WERI-Rb-1 (cell line): Measurements from ENCODE around the gene TLR5.

Experiments
- DNase-seq: peaks from one replicate; pipeline ENCODE4 v3.0.0-alpha.2; 2020
- H3K27ac ChIP-seq: fragments of 250-450 bp; sonication (Bioruptor Pico); 2 replicates; pipeline ENCODE4 v1.5.1; 2020; ENCODE audit warnings: mild to moderate bottlenecking, moderate library complexity
- H3K27me3 ChIP-seq: fragments of 250-450 bp; sonication (Bioruptor Pico); 2 replicates; pipeline ENCODE4 v1.5.1; 2021; ENCODE audit warnings: mild to moderate bottlenecking, low read depth, moderate library complexity; ENCODE audit not compliant: insufficient read depth, severe bottlenecking
- H3K36me3 ChIP-seq: fragments of 250-450 bp; sonication (Bioruptor Pico); 2 replicates; pipeline ENCODE4 v1.5.1; 2020; ENCODE audit warnings: mild to moderate bottlenecking, moderate library complexity
- H3K4me3 ChIP-seq: 2 replicates; pipeline ENCODE4 v1.5.1; 2011; ENCODE audit warnings: low read depth, mild to moderate bottlenecking, control low read depth, low read length
- H3K9me3 ChIP-seq: fragments of 250-450 bp; sonication (Bioruptor Pico); 2 replicates; pipeline ENCODE4 v1.5.1; 2021; ENCODE audit warnings: mild to moderate bottlenecking, moderate library complexity; ENCODE audit not compliant: severe bottlenecking
- CTCF ChIP-seq: IDR thresholded peaks from 2 replicates; pipeline ENCODE4 v1.5.1; 2011; ENCODE audit warnings: low read depth, mild to moderate bottlenecking, control low read depth, inconsistent platforms, low read length

Gene TLR5

GRCh38 chr1:223059526-223059925 lies 83.5 kb downstream of the TLR5 start:
- no peaks in the 10 kb centered on the region for H3K27me3 ChIP-seq
- H3K36me3 ChIP-seq: no peaks in the 10 kb centered on the region
- no peaks in the 10 kb centered on the region for H3K9me3 ChIP-seq
- no peak for DNase-seq
- no peak for TF ChIP-seq CTCF
- H3K27ac ChIP-seq: no peak overlapping the region
- no peak overlapping the region for H3K4me3 ChIP-seq
